NCI-H82 treated with DMSO at 0.1 percent for 48 hours (cell line): Measurements from ENCODE around the gene CPNE8.
A peak's percentile ranks its signal among the peaks of the same experiment; 100 is the strongest.

Experiments
- DNase-seq: peaks from one replicate; lab custom pipeline; 2025; ENCODE audit not compliant: unreplicated experiment; lab: John Stamatoyannopoulos, UW

The CPNE8 gene

DNA sequence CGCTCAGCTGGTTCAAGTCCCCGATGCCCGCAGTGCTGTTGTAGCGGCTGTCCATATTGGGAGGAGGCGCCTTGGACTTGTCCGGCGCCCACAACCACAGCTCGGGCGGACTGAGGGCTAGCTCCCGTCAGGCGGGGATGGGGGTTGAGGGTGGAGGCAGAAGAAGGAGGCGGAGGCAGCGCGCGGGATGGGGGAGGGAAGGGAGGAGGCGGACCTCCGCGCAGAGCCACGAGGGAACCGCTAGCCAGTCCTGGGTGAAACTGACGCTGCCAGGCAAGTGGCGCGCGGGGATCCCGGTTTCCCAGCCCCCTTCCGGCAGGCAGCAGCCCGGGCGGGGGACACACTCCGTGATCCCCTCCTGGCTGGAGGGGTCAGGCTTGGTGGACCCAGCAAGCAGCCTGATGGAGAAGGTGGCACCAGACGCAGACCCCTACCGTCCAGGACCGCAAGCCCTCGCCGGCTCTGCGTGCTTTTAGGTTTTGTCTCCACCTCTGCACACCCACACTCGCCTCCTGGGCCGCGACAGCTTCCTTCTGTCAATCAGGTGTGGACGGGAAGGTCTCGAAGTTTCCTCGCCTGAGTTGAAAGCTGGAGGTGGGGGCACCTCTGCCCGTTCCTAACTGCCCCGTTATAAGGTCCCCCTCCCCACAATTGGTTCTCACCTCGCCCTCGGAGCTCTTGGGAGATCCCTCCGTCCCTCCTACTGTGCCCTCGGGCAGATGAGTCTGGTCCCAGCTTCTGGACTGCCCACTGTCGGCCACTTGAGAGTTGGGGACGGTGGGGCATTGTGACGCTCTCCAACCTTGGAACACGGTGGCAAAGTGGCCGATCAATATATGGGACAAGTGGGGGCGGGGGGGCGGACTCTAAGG is at the start of gene CPNE8:
CPNE8 (minus strand) TSS at position 112 of the 872 bp plus-strand sequence; CDS start at position 55, 57 bp downstream.
- peak; percentile 70 for DNase-seq

DNA sequence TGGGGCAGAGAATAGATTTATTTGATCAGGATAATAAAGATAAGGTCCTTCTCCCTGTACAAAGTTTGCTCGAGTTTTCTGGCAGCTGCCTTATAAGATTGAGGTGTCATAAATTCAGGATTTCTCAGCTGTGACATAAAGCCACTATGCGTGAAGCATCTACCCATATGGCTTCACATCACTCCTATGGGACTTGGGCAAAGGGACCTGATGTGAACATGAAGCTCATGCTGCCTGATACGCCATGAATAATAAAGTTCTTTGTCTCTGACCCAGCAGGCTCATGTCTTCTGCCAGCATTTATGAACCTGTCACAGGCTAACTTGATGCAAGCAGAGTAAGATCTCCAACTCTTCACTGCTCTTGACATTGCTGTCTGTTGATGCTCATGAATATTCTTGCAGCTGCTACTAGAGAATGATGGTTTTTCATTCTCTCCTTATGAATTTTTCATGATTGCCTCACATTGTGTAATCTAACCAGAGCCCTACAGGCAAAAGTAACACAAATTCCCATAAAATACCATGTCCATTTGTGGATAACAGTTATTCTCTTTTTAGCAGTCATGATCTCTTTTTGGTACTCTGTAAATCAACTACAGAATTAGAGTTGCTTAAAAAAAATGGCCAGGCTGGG is 49.0 kb upstream of the CPNE8 start:
- DNase-seq: peak; percentile 16

DNA sequence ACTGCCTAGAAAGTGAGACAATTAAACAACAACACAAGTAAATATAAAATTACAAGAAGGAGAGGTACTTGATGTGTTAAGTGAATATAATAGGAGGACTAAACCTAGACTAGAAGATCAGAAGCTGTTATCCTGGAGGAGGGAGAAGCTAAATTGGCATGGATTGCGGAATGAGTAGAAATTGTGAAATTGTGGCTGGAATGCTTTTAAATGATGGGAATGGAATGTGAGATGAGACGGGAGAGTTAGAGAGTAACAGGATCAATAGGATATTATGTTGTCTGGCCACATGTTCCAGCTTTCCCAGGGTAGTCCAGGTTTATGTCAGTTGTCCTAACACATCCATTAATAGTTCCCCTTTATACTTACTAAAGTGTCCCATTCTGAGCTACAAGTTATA is 44.0 kb upstream of the CPNE8 start:
- peak; percentile 2 for DNase-seq

GRCh38 chr12:38934686-38935085 is 29.3 kb upstream of the CPNE8 start:
- DNase-seq: no peak

DNA sequence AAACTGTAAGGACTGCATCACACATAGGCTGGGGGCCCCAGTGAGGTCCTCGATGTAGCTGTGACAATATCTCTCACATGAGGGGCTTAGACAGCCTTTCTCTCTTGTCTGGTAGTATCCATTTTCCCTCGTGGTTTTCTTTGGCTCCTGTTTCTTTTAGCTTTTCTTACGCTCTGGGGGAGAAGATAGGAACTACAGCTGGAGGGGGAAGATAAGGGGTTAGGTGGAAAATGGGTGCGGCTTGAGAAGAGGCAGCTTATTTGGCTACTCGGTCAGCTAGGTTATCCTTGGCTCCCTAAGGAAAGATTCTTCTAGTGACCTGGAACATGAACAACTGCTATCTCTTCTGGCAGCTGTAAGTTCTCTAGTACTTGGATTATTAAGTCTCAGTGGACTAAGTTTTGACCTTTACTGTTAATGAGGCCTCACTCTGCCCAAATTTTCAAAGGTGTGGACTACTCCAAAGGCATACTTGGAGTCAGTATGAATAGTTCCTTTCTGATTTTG is 28.7 kb upstream of the CPNE8 start:
- DNase-seq: no peak

- DNase-seq: no peak
Observed at GRCh38 chr12:38932320-38932719, 26.9 kb upstream of the CPNE8 start.

DNA sequence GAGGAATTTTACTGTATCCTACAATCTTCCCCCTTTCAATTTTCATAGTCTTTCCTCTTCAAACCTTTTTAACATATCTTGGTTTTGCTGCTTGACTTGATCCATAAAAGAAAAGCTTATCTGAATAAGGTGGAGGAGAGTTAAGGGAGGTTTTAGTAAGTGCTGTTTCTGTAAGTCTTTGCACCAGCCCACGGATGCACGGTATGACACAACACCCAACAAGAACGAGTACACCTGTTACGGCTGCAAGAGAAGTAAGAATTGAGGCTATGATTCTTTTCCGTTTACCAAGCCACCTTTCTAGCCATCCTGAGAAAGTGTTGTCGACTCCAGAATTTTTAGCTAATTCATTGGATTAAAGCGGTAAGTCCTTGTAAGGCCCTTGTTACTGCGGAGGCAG is 26.1 kb upstream of the CPNE8 start:
- no peak for DNase-seq

GRCh38 chr12:38930990-38931389 is 25.6 kb upstream of the CPNE8 start:
- DNase-seq: no peak

DNA sequence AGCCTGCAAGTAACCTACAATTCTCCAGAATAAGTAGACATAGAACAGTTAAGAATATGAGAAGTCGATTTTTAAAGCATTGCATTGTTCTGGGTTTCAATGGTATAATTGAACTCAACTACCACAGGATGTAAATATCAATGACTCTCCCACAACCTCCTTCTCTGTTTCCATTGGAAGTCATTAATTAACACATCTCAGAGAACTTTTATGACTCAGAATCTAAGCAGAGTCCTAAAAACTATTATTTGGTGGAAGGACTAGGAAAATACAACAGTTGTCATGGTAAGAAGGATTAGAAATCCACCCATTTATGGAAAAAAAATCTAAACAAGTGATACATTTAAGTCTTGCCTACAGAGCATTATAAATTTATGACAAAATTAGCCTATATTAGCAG is 21.1 kb upstream of the CPNE8 start:
- no peak for DNase-seq

GRCh38 chr12:38921025-38921677 is 15.8 kb upstream of the CPNE8 start:
- DNase-seq: peak; percentile 82

- DNase-seq: no peak
Observed at GRCh38 chr12:38919191-38919590, 13.8 kb upstream of the CPNE8 start.

- DNase-seq: peak; percentile 58
Observed at GRCh38 chr12:38915429-38916182, 10.2 kb upstream of the CPNE8 start.

- DNase-seq: no peak
Observed at GRCh38 chr12:38912116-38912515, 6.7 kb upstream of the CPNE8 start.

- no peak for DNase-seq
Observed at GRCh38 chr12:38911611-38912010, 6.2 kb upstream of the CPNE8 start.

DNA sequence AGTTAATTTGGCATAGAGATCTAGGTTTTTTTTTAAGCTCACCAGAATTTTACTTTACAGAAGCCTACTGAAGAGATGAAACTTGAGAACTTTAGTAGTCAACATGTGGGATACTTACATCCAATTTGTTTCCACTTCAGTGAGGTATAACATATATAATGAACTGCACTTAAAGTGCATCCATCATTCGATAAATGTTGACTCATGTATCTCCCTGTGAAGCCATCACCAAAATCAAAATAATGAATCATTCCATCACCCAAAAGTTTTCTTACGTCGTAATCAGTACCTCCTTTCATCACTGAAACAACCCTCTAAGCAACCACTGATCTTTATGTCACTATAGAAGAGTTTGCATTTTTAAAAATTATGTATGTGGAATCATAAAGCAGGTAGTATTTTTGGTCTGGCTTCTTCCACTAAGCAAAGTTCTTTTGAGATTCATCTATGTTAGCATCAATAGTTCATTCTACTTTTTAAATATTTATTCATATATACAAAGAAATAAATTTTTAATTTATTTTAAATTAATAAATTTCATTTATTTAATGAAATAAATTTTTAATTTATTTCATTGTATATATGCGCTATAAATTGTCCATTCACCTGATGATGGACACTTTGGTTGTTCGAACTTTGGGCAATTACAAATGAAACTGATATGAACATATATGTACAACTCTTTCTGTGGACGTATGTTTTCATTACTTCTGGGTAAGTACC is 2.0 kb upstream of the CPNE8 start:
- DNase-seq: no peak

DNA sequence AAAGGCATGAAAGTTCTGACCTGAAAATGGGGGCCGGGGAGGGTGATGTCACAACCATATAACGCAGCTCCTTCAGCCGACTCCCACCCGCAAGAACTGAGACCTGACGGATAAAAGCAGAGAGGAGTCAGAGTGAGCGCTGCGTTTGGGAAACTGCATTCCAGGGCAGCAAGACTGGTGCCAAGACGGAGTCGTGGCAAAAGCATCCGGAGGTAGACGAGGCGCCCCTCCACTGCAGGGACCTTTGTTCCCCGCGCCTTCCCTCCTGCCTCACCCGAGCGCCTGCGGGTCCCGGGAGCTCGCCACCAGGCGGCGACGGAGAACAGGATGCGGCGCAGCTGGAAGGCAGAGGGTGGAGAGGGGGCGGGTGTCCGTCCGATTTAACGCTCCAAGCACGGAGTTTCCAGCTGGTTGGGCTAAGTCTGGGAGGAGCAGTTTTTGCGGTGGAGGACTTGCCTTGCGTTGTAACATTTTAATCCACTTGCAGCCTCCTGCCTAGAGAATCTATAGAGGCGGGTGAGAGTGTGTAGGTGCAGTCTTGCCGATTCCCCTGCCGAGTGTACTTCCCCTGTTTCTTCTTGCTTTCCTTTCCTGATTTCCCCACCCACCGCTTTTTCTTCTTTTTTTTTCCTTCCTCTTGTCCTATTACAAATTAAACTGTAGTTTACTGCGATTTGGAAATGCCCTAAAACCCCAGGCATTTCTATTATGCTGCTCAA is 1.2 kb upstream of the CPNE8 start:
- DNase-seq: peak; percentile 97

- peak; percentile 81 for DNase-seq
Observed at GRCh38 chr12:38904537-38905479, 583 bp downstream of the CPNE8 start.

DNA sequence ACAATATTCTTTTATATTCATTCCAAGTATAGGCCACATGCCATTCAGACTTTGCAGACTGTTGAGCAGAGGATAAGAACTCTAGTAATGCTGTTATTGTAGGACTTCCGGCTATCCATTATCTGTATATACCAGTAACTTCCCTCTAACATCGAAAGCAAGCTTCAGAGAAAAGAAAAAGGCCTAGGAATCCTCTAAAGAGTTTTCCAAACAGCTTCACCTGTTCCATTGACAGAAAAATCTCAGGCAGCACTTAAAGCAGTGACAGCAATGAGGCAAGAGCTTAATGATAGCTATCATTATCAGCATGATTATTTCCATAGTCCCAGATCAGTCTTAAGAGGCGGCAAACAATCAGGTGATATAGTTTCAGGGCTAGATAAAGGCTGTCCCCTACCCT is 1.8 kb downstream of the CPNE8 start:
- peak; percentile 38 for DNase-seq
